T follicular helper cell (primary cell): Measurements from ENCODE around the gene CCDC27.

Experiments
- DNase-seq: peaks from one replicate; pipeline ENCODE4 v3.0.0-alpha.2; 2020; ENCODE audit warnings: low read depth

CCDC27 gene

GRCh38 chr1:3718764-3719163 is 33.5 kb upstream of the CCDC27 start:
- DNase-seq, result no peak

DNA sequence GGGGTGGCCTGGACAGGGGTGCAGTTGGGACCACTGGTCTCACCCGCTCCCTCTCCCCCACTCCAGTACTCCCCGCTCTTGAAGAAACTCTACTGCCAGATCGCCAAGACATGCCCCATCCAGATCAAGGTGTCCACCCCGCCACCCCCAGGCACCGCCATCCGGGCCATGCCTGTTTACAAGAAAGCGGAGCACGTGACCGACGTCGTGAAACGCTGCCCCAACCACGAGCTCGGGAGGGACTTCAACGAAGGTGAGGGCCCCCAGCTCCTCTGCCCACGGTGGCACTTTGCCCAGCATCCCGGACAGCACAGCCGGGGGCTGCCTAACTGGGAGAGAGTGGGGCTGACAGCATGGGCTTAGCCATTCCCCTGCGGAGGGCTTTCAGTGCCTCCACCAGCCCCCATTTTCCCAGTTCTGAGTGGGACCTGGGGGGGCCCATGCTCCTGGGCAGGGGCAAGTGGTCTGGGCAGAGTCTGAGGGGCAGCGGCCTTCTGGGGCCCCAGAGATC is 30.2 kb upstream of the CCDC27 start:
- no peak for DNase-seq

GRCh38 chr1:3722846-3723245 is 29.4 kb upstream of the CCDC27 start:
- DNase-seq, result no peak

GRCh38 chr1:3724416-3725030 is 27.7 kb upstream of the CCDC27 start:
- peak; percentile 62 for DNase-seq

GRCh38 chr1:3725366-3725765 is 26.9 kb upstream of the CCDC27 start:
- no peak for DNase-seq

GRCh38 chr1:3727042-3727824 is 25.0 kb upstream of the CCDC27 start:
- DNase-seq, result no peak

DNA sequence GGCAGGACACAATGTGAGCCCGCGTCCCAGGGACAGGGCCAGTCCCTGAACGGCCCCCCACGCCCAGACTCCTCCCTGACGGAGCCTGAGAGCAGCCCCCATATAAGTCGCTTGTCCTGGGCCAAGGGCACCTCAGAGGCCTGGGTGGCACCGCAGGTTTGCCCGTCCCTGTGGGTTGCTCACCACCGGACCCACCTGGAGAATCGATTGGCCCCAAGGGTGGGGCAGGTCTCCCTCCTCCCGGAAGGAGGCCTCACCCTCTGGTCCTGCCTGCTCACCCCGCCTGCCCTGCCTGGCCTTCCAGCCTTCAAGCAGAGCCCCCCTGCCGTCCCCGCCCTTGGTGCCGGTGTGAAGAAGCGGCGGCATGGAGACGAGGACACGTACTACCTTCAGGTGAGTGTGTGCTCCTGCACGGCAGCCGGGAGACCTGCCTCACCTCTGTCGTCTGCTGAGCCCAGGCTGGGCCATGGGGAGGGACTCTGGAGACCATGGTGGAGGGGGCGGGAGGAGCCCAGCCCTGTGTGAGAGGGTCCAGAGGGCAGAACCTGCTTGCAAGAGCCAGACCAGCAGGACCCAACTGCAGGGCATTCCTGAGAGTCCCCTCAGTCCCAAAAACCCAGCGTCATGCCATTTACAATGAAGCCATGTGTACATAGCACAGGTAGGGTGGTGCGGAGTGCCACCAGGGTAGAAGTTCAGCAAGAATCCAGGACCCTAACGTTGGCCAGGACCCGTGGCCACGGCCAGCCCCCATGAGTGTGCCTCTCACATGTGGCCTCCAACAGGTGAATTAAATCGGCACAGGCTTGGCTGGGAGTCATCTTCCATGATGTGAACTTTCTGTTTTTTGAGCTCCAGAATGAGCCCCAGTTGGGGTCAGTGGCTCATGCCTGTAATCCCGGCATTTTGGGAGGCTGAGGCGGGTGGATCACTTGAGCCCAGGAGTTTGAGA is 24.1 kb upstream of the CCDC27 start:
- DNase-seq, result no peak

- no peak for DNase-seq
Measured at GRCh38 chr1:3729594-3730542, 22.4 kb upstream of the CCDC27 start.

DNA sequence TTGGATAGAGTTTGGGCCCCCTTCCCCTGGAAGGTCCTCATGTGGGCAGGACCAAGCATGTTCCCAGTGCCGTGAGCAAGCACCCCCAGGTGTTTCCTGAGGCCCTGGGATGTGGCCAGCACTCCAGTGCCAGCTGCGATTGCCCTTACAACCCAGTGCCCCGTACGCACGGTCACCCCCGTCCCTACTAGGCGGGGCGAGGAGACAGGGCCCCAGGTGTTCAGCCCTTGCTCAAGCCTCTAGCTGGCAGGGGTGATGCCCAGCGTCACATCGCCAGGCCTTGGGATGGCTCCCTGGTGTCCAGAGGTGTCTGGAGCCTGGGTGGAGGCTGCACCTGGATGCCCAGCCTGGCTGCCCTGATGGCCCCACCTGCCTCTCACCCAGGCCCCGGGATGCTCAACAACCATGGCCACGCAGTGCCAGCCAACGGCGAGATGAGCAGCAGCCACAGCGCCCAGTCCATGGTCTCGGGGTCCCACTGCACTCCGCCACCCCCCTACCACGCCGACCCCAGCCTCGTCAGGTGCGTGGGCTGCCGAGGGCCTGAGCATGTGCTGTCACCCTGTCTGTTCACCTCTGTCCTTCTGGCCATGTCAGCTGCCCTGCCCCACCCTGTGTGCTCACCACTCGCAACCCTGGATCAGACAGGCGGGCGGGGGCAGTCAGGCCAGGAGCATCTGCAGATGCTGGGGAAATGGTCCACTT is 21.6 kb upstream of the CCDC27 start:
- DNase-seq, result no peak

- DNase-seq, result no peak
Measured at GRCh38 chr1:3731583-3732433, 20.4 kb upstream of the CCDC27 start.

DNA sequence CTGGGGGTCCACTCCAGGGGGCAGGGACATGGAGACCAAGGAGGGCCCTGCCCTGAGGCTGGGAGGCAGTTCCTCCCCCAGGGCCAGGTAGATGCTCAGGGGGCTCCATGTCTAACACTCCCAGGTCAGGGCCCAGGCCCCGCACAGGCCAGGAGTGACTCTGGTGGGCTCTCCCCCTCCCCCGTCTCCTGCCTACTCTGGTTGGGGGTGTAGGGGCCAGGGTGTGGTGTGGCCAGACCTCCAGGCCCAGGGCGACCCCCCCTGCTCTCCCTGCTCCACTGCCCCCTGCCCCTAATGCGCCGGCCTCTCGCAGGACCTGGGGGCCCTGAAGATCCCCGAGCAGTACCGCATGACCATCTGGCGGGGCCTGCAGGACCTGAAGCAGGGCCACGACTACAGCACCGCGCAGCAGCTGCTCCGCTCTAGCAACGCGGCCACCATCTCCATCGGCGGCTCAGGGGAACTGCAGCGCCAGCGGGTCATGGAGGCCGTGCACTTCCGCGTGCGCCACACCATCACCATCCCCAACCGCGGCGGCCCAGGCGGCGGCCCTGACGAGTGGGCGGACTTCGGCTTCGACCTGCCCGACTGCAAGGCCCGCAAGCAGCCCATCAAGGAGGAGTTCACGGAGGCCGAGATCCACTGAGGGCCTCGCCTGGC is 19.7 kb upstream of the CCDC27 start:
- no peak for DNase-seq

GRCh38 chr1:3733094-3733882 is 19.0 kb upstream of the CCDC27 start:
- no peak for DNase-seq

DNA sequence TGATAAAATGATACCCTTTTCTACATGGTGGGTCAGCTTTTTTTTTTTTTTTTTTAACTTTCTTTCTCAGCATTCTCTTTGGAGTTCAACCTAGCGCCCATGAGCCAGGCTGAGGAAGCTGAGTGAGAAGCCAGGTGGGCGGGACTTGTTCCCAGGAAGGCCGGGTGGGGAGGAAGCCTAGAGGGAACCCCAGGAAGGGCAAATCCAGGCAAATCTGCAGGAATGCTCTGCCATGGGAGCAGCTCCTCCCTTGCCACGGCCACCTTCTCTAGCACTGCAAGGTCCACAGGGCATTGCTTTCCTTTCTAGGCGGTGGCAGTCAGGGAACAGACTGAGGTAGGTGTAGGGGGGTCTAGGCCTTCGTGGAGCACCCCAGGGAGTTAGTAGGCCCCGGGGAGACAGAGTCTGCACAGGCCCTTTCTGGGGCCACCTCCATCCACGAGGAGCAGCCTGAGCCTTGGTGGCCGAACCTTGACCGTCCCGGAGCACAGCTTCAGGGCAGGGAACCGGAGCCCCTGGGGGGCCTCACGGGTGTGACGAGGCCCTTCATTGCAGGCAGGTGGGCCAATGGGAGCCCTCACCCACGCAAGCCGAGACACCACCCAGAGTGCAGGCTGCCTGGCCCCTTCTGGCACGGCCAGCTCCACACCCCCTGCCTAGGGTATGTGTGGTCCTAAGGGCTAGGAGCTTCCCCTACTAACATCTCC is 18.2 kb upstream of the CCDC27 start:
- no peak for DNase-seq

GRCh38 chr1:3734602-3735001 is 17.6 kb upstream of the CCDC27 start:
- no peak for DNase-seq

- no peak for DNase-seq
Measured at GRCh38 chr1:3735027-3735681, 17.1 kb upstream of the CCDC27 start.

DNA sequence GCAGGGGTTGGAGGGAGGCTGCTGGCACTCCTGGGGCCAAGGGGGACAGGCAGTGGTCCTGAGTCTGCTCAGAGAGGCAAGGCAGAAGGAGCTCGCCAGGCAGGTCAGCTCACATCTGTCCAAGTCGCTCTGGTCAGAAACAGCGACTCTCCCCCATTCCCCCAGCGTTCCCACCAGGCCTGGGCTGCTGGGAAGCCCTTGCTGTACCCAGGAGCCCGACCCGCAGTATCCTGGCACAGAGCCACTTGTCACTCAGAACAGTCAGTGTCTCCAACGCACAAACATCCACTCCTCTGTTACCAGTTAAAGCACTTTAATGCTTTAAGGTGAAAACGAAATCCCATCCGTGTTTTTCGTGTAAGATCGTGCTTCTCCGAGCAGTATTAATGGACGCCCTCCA is 16.6 kb upstream of the CCDC27 start:
- no peak for DNase-seq

DNA sequence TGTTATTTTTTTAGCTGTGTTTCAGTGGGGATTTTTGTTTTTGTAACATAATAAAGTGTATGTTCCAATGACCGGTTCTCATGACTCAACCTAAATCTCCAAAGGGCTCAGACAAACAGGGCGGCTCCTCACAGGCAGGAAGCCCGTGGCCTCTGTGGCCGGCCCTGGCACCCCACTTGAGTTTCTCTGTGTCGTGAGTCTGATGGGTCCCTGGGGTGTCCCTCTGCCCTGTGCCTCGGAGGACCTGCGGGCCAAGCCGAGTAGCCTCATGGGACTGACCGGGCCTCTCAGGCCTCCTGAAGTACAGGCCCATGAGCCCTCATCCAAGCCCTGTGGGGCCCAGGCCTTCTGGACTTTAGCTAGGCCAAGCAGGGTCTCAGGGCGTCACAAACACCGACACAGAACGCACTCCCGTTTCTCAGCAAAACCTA is 16.1 kb upstream of the CCDC27 start:
- no peak for DNase-seq
